Measurements from ENCODE around the gene GLIPR1.

GLIPR1 gene

GRCh38 chr12:75444429-75445136 is 36.0 kb upstream of the GLIPR1 start:
- TF ChIP-seq, protein P1, sequence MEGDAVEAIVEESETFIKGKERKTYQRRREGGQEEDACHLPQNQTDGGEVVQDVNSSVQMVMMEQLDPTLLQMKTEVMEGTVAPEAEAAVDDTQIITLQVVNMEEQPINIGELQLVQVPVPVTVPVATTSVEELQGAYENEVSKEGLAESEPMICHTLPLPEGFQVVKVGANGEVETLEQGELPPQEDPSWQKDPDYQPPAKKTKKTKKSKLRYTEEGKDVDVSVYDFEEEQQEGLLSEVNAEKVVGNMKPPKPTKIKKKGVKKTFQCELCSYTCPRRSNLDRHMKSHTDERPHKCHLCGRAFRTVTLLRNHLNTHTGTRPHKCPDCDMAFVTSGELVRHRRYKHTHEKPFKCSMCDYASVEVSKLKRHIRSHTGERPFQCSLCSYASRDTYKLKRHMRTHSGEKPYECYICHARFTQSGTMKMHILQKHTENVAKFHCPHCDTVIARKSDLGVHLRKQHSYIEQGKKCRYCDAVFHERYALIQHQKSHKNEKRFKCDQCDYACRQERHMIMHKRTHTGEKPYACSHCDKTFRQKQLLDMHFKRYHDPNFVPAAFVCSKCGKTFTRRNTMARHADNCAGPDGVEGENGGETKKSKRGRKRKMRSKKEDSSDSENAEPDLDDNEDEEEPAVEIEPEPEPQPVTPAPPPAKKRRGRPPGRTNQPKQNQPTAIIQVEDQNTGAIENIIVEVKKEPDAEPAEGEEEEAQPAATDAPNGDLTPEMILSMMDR (IDR thresholded peaks at IDR 0.05): no peak

DNA sequence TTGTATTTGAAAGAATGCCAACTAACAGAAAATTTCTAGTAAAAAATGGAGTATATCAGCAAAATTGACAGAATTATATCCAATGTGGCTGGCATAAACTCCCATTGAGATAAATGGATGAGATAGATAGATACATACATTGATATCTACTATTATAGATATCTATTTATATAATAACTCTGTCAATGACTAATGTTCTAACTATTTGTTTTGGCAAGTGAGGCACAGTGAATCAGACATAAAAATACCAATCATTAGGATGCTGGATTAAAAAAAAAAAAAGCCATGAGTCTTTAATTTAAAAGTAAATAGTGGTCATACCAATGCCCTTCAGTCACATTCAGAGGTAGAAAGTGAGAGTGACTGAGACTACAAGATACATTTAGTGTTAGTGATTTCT is 33.7 kb upstream of the GLIPR1 start:
- TF ChIP-seq, protein P1 (IDR thresholded peaks at IDR 0.05): no peak

DNA sequence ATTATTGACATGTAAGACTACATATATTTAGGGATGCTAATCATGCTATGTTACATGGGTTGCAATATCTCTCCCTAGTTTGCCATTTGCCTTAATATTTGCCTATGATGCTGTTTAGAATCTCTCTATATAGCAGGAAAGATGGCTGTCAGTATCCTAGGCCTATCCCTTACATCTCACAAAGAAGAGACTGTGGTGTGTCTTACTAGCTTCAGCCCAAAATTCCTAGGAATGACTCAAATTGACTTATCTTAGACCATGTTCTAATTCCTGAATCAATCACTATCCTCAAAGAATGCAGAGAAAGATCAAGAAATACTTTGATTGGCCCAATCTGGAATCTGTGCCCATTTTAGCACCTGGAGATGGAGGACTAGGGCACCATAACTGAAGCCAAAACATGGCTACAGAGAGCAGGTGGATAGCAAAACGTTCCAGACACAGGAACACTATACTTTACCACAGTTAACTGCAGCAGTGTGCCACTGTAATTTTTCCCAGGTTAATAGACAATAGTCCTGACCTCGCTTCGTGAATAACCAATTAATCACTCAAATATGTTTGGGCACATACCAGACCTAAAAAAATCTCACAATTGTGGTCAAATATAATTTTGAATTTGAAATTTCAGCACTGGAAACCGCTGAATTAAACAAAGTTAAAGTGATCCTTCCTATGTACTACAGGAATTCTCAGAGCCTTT is 32.7 kb upstream of the GLIPR1 start:
- TF ChIP-seq, protein P1 (IDR thresholded peaks at IDR 0.05): no peak

DNA sequence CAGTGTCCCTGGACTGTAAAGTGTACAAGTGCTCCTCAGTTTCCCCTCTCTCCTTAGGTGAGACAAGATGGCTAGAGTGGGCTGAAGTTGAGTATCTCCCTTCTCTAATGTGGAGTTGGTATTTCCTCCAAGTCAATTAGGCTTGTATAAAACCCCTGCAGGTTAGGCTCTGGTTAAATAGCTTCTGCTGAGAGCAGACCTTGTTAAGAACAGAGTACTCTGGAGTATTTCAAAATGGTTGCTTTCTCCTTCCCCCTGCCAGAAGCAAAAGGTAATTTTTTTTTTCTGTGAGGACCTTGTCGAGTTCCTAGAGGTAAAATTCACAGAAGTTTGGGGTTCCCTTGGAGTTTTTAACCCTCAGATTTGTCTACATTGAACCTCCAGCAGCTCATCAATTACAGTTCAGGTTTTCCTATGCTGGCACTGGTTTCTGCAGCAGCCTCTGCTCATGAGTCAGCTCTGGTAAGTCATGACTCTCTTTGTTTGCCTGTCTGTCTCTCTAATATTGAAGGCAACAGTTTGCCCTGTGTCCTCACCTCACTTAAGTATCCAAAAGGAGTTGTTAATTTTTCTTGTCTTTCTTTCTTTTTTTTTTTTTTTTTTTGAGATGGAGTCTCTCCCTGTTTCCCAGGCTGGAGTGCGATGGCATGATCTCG is 27.8 kb upstream of the GLIPR1 start:
- TF ChIP-seq, protein P1 (IDR thresholded peaks at IDR 0.05): no peak

DNA sequence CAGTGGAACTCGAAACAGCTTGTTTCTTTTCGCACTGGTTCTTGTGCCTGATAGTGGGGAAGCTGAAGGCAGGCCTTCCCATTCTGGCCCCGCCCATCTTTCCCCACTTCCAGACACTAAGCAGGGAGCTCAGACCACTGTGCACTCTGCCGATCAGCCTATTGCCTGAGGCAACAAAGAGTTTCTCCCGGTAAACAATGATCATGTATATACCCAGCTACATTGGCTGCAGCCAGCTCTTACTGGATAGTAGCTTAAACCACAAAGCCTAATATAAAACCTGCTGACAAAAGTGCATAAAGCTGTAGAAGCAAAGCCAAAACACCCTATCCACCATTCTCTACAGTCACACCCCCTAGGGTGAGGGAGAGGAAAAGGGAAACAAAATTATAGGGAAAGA is 24.7 kb upstream of the GLIPR1 start:
- TF ChIP-seq, protein P1 (IDR thresholded peaks at IDR 0.05): no peak

GRCh38 chr12:75457191-75457590 is 23.4 kb upstream of the GLIPR1 start:
- TF ChIP-seq, protein P1 (IDR thresholded peaks at IDR 0.05): no peak

- TF ChIP-seq, protein P1 (IDR thresholded peaks at IDR 0.05): no peak
Measured at GRCh38 chr12:75459755-75460154, 20.8 kb upstream of the GLIPR1 start.

All from LNCAP (cell line).